Thymus (tissue), 2 donors: Measurements from ENCODE around the gene OR14C36. TPM values are rescaled to one million over a fixed set of nuclear protein-coding genes. Genes with fewer than 3 reads are reported as not detected.

Experiments used
- polyA plus RNA-seq: library from polyadenylated mRNA; stranded (reverse); fragments of 200-250 nt; gene quantifications from one replicate; pipeline ENCODE4 v1.2.3, GENCODE V29; 2013
- total RNA-seq: library from RNA; stranded (reverse); fragments of 120-200 nt; gene quantifications from one replicate; pipeline ENCODE4 v1.2.4, GENCODE V29; 2013
- donor health status: healthy.

Gene OR14C36
- total and polyA plus RNA-seq, 2 donors: 0.07 TPM; not detected in 1

Other genes with a start within 250 kb of the OR14C36 start
- not detected for gene OR2M5, start 203.6 kb upstream of the OR14C36 start, total RNA-seq
- not detected for gene OR2M5, start 203.6 kb upstream of the OR14C36 start, polyA plus RNA-seq
- gene OR2M2, start 174.0 kb upstream of the OR14C36 start, total RNA-seq: not detected
- gene OR2M2, start 174.0 kb upstream of the OR14C36 start, polyA plus RNA-seq: not detected
- not detected for gene OR2M3, start 151.5 kb upstream of the OR14C36 start, total RNA-seq
- gene OR2M3, start 151.5 kb upstream of the OR14C36 start, polyA plus RNA-seq: not detected
- gene OR2M4, start 117.4 kb upstream of the OR14C36 start, total RNA-seq: not detected
- gene OR2M4, start 117.4 kb upstream of the OR14C36 start, polyA plus RNA-seq: under 0.01 TPM
- not detected for gene OR2T33, start 70.8 kb upstream of the OR14C36 start, total RNA-seq
- not detected for gene OR2T33, start 70.8 kb upstream of the OR14C36 start, polyA plus RNA-seq
- gene OR2T12, start 45.4 kb upstream of the OR14C36 start, total RNA-seq: not detected
- gene OR2T12, start 45.4 kb upstream of the OR14C36 start, polyA plus RNA-seq: not detected
- not detected for gene OR2M7, start 24.2 kb upstream of the OR14C36 start, total RNA-seq
- gene OR2M7, start 24.2 kb upstream of the OR14C36 start, polyA plus RNA-seq: not detected
- gene OR2T4, start 12.9 kb downstream of the OR14C36 start, total RNA-seq: not detected
- not detected for gene OR2T4, start 12.9 kb downstream of the OR14C36 start, polyA plus RNA-seq
- not detected for gene OR2T6, start 27.0 kb downstream of the OR14C36 start, total RNA-seq
- gene OR2T6, start 27.0 kb downstream of the OR14C36 start, polyA plus RNA-seq: not detected
- gene OR2T1, start 54.3 kb downstream of the OR14C36 start, total RNA-seq: not detected
- gene OR2T1, start 54.3 kb downstream of the OR14C36 start, polyA plus RNA-seq: 0.02 TPM
- gene OR2T2, start 96.9 kb downstream of the OR14C36 start, total RNA-seq: not detected
- gene OR2T2, start 96.9 kb downstream of the OR14C36 start, polyA plus RNA-seq: under 0.01 TPM
- not detected for gene OR2T3, start 124.6 kb downstream of the OR14C36 start, total RNA-seq
- gene OR2T3, start 124.6 kb downstream of the OR14C36 start, polyA plus RNA-seq: 0.11 TPM
- gene OR2T5, start 139.8 kb downstream of the OR14C36 start, total RNA-seq: not detected
- not detected for gene OR2T5, start 139.8 kb downstream of the OR14C36 start, polyA plus RNA-seq
- not detected for gene OR2G6, start 159.3 kb downstream of the OR14C36 start, total RNA-seq
- 0.05 TPM for gene OR2G6, start 159.3 kb downstream of the OR14C36 start, polyA plus RNA-seq
- gene OR2T29, start 214.0 kb downstream of the OR14C36 start, total RNA-seq: not detected
- gene OR2T29, start 214.0 kb downstream of the OR14C36 start, polyA plus RNA-seq: not detected
- gene OR2T34, start 226.0 kb downstream of the OR14C36 start, total RNA-seq: not detected
- gene OR2T34, start 226.0 kb downstream of the OR14C36 start, polyA plus RNA-seq: 0.02 TPM
- not detected for gene OR2T10, start 248.9 kb downstream of the OR14C36 start, total RNA-seq
- not detected for gene OR2T10, start 248.9 kb downstream of the OR14C36 start, polyA plus RNA-seq